Heart right ventricle (tissue), 16 donors: ENCODE results near the gene GTF2F1. TPM values are rescaled to one million over a fixed set of nuclear protein-coding genes. Genes with fewer than 3 reads are reported as not detected.

Experiments used
- ATAC-seq, 8 donors: fragments of 200-7000 bp; cut with Tn5 transposase; one replicate each; pipeline ENCODE4 v1.9.1; 2020; ENCODE audit warnings: mild to moderate bottlenecking in 8 of 8, moderate library complexity in 8 of 8, moderate number of reproducible peaks in 1 of 8
- DNase-seq, 2 donors: peaks; one replicate each; pipeline ENCODE4 v3.0.0-alpha.2; 2020
- H3K27ac ChIP-seq, 10 donors: fragments of 200-600 bp; sonication (generic) in 2 of 10; one replicate each; pipeline versions ENCODE4 v1.5.0 to v1.8.0; 2020 to 2022; ENCODE audit warnings: mild to moderate bottlenecking in 3 of 10
- H3K27me3 ChIP-seq, 7 donors: fragments of 200-600 bp; one replicate each; pipeline ENCODE4 v1.8.0; 2021 to 2022; ENCODE audit warnings: mild to moderate bottlenecking in 2 of 7
- H3K36me3 ChIP-seq, 9 donors: fragments of 200-600 bp; sonication (generic) in 1 of 9; one replicate each; pipeline versions ENCODE4 v1.5.0 to v1.8.0; 2020 to 2022; ENCODE audit warnings: mild to moderate bottlenecking in 2 of 9
- H3K4me1 ChIP-seq, 9 donors: fragments of 200-600 bp; sonication (generic) in 1 of 9; one replicate each; pipeline versions ENCODE4 v1.5.0 to v1.8.0; 2020 to 2022; ENCODE audit warnings: mild to moderate bottlenecking in 4 of 9
- H3K4me3 ChIP-seq, 10 donors: fragments of 200-600 bp; sonication (generic) in 2 of 10; one replicate each; pipeline versions ENCODE4 v1.5.0 to v1.8.0; 2020 to 2022; ENCODE audit warnings: mild to moderate bottlenecking in 7 of 10, moderate library complexity in 2 of 10
- H3K9me3 ChIP-seq, 11 donors: fragments of 200-600 bp in 10 of 11; sonication (generic) in 2 of 11; one replicate each; pipeline versions ENCODE4 v1.5.0 to v1.8.0; 2013 to 2022; ENCODE audit warnings: mild to moderate bottlenecking in 2 of 11, control low read depth in 1 of 11, moderate library complexity in 1 of 11
- CTCF ChIP-seq, 9 donors: fragments of 200-600 bp; sonication (generic) in 2 of 9; IDR thresholded peaks; one replicate each; pipeline versions ENCODE4 v1.5.0 to v1.8.0; 2021 to 2022; ENCODE audit warnings: antibody characterized with exemption in 9 of 9, mild to moderate bottlenecking in 5 of 9, moderate library complexity in 1 of 9
- WGBS, 2 donors: extraction: QIAGEN DNeasy Blood & Tissue Kit; methylation state at CpG; one replicate each; pipeline ENCODE4 v1.1.7; 2013; ENCODE audit warnings: inconsistent platforms in 1 of 2; 5-methylcytosine and 5-hydroxymethylcytosine counted together
- intact Hi-C, 10 donors: fragments of 100-400 bp; cut with DNase I; formaldehyde crosslinking; loops; one replicate each; pipeline versions ENCODE4 v1.11.1 to v1.14.2; 2022
- polyA plus RNA-seq, 2 donors: library from polyadenylated mRNA; stranded (reverse); fragments of 200-250 nt; gene quantifications; one replicate each; pipeline ENCODE4 v1.2.3, GENCODE V29; 2013
- total RNA-seq, 10 donors: library from RNA; stranded (reverse); fragmentation: NEBNext Ultra II Directional in 3 of 10; extraction: Animal tissue kit (Norgen Biotek cat#: 25700) in 3 of 10; gene quantifications; one replicate each; pipeline versions ENCODE4 v1.2.1 to v1.2.4, GENCODE V29; 2021 to 2023
- donor health status: Arrhythmogenic right ventricular cardiomyopathy.
- donor health status: ischemic (EF 13 %, LVEDD 7.1; RV severe dilation, severe dysfunction).
- donor health status: healthy with polysubstance abuse.
- donor health status: DM: no; HTN: yes; CAD: no.
- donor health status: DM: no; HTN: no; CAD: no.
- donor health status: ischemic (EF 25% LVEDD 6.9; RV normal size, moderate dysfunction).
- donor health status: ischemic (EF 25% LVEDD 5.7; RV mildly dilated, moderate dysfunction).
- donor health status: healthy.
- donor health status: DM: yes; HTN: yes; CAD: no.
- donor health status: Ischemic cardiomyopathy.
- donor health status: ischemic (EF 35%, LVEDD 5.7; RV mildly dilated, moderate dysfunction).
- donor health status: nonischemic (EF 11% LVEDD 7.7; RV severe dilation, severe dysfunction).
- donor health status: DM: yes; HTN: yes; CAD: no.
- donor health status: PGD.
- donor health status: ischemic (EF 29% LVEDD 5.4; RV normal size, mild dysfunction).
- donor health status: nonischemic (EF 23%, LVEDD 6.1; RV moderate dilation, normal function).

Gene GTF2F1
- total and polyA plus RNA-seq, 12 donors: 23.3 to 44.8 (median 30.8) TPM

- peak overlapping the region in 9 of 10 donors; percentile 22 to 100 (median 66) for H3K4me3 ChIP-seq
- H3K27me3 ChIP-seq: no peaks in the 10 kb centered on the region
- H3K9me3 ChIP-seq: no peaks in the 10 kb centered on the region
- peaks cover 0 to 32% (median 10%) of the 10 kb centered on the region in 9 donors for H3K36me3 ChIP-seq
- 27 to 39% methylated on average over 5 of the region's 5 CpGs for WGBS, 2 donors
- intact Hi-C loops: loop anchor here in 4 of 10 donors (2.0 to 10.0 kb wide), 4 partner anchors 19 to 361 kb away; partner anchors contain the start of genes KHSRP (in 3 of the 4), GPR108 (in 1 of the 4), GTF2F1 (in 1 of the 4) and TRIP10 (in 1 of the 4)
- no peak for TF ChIP-seq CTCF (IDR thresholded peaks at IDR 0.05)
- DNase-seq (no peak), ATAC-seq (no peak)
- peak overlapping the region in 9 of 10 donors; percentile 5 to 100 (median 66) for H3K27ac ChIP-seq
- peaks cover 0 to 26% (median 8%) of the 10 kb centered on the region in 9 donors for H3K4me1 ChIP-seq
Observed at GRCh38 chr19:6373813-6374108, 19.2 kb downstream of the GTF2F1 start.

- H3K9me3 ChIP-seq: no peaks in the 10 kb centered on the region
- peak; percentile 86 to 92 (median 90) for ATAC-seq
- H3K27ac ChIP-seq: peak overlapping the region; percentile 91 to 100 (median 96)
- H3K36me3 ChIP-seq: peaks cover 0 to 32% (median 13%) of the 10 kb centered on the region in 9 donors
- H3K4me1 ChIP-seq: peaks cover 0 to 26% (median 8%) of the 10 kb centered on the region in 9 donors
- H3K4me3 ChIP-seq: peak overlapping the region; percentile 54 to 100 (median 66)
- TF ChIP-seq CTCF (IDR thresholded peaks at IDR 0.05): no peak
- DNase-seq: peak; percentile 98 to 99
- intact Hi-C loops: loop anchor here in 4 of 10 donors (2.0 to 10.0 kb wide), 4 partner anchors 20 to 362 kb away; partner anchors contain the start of genes KHSRP (in 3 of the 4), GPR108 (in 1 of the 4), GTF2F1 (in 1 of the 4) and TRIP10 (in 1 of the 4)
- WGBS, 2 donors: 2 to 3% methylated on average over 48 to 52 of the region's 53 CpGs
- H3K27me3 ChIP-seq: no peaks in the 10 kb centered on the region
Observed at GRCh38 chr19:6373096-6373812, 19.7 kb downstream of the GTF2F1 start.

- Histone ChIP-seq H3K4me1 (peaks cover 0 to 26% (median 8%) of the 10 kb centered on the region in 9 donors), H3K9me3 (no peaks in the 10 kb centered on the region), H3K4me3 (peak within 1 kb of the TSS; percentile 54 to 100 (median 66)), H3K36me3 (peaks cover 0 to 35% (median 19%) of the 10 kb centered on the region in 9 donors), H3K27ac (peak within 1 kb of the TSS; percentile 91 to 100 (median 96)), H3K27me3 (no peaks in the 10 kb centered on the region)
- TF ChIP-seq CTCF (IDR thresholded peaks at IDR 0.05): peak in 1 of 9 donors; percentile 1
- intact Hi-C loops: loop anchor here in 4 of 10 donors (1.0 to 10.0 kb wide), 5 partner anchors 11 to 362 kb away; partner anchors contain the start of genes KHSRP (in 3 of the 4), CLPP (in 1 of the 4), GPR108 (in 1 of the 4) and GTF2F1 (in 1 of the 4)
- 0 to 1% methylated on average over 40 to 47 of the region's 47 CpGs for WGBS, 2 donors
- DNase-seq: peak; percentile 95 to 100
- ATAC-seq: peak; percentile 86 to 94 (median 91)
Observed at GRCh38 chr19:6372594-6373095, 20.3 kb downstream of the GTF2F1 start, which contains the start of gene ALKBH7. ALKBH7 (plus strand) TSS chr19:6372794; CDS start chr19:6372821, 27 bp downstream.

- intact Hi-C loops: loop anchor here in 1 of 10 donors (5.0 kb wide), 1 partner anchor 147 kb away; no protein-coding TSS in a partner anchor
- H3K27ac ChIP-seq: no peak overlapping the region
- H3K9me3 ChIP-seq: no peaks in the 10 kb centered on the region
- 95 to 98% methylated on average over 21 of the region's 21 CpGs for WGBS, 2 donors
- TF ChIP-seq CTCF (IDR thresholded peaks at IDR 0.05): no peak
- H3K4me3 ChIP-seq: no peak overlapping the region
- H3K27me3 ChIP-seq: no peaks in the 10 kb centered on the region
- no peak for DNase-seq
- peaks cover 0 to 67% (median 51%) of the 10 kb centered on the region in 9 donors for H3K36me3 ChIP-seq
- H3K4me1 ChIP-seq: peaks cover 0 to 14% (median 8%) of the 10 kb centered on the region in 9 donors
- ATAC-seq: no peak
Observed at GRCh38 chr19:6364353-6364752, 28.6 kb downstream of the GTF2F1 start.
